HepG2 (cell line): ENCODE results near the gene CA12. TPM values are rescaled to one million over a fixed set of nuclear protein-coding genes. Genes with fewer than 3 reads are reported as not detected.

Experiments
- ATAC-seq: fragments of 200-7000 bp; cut with Tn5 transposase; 3 replicates; pipeline ENCODE4 v1.9.1; 2020; ENCODE audit warnings: mild to moderate bottlenecking, moderate library complexity
- BruUV-seq: library from RNA; stranded (reverse); fragments of 400-500 nt; replicated peaks from 2 replicates; lab custom pipeline; 2021; lab: Mats Ljungman, UMichigan
- CTCF ChIA-PET: fragments of 300-600 bp; formaldehyde crosslinking; extraction: SDS; loops from one replicate; lab custom pipeline; 2021; ENCODE audit warnings: low total read pairs, inconsistent platforms, low intra/inter-chr PET ratio; lab: Yijun Ruan, JAX
- POLR2A ChIA-PET: fragments of 350-600 bp; sonication (Branson Sonifier 250); formaldehyde crosslinking; loops from one replicate; lab custom pipeline; 2020; ENCODE audit warnings: antibody characterized with exemption, inconsistent platforms; lab: Yijun Ruan, JAX
- DNase-seq: peaks from one replicate; pipeline ENCODE4 v3.0.0-alpha.2; 2015; ENCODE audit warnings: low spot score
- FAIRE-seq: peaks from 3 replicates; lab custom pipeline; 2011; peaks lifted over from hg19 to GRCh38; lab: Jason Lieb, UNC
- H2AFZ ChIP-seq: one replicate; pipeline ENCODE4 v1.6.1; 2011; ENCODE audit warnings: low read length, inconsistent platforms
- H3K27ac ChIP-seq: fragments of 300-600 bp; 3 replicates; pipeline ENCODE4 v1.8.0; 2011; ENCODE audit warnings: mixed run types, mild to moderate bottlenecking, mixed read lengths, low read length, inconsistent platforms; ENCODE audit not compliant: insufficient read depth; ENCODE audit errors: extremely low read length
- H3K27me3 ChIP-seq, 2 experiments: fragments of 200-600 bp in 1 of 2; 2 replicates in 1 of 2; 3 replicates in 1 of 2; pipeline versions ENCODE4 v1.6.0 to v1.8.0; 2011; ENCODE audit warnings: low read length in 2 of 2, mild to moderate bottlenecking in 2 of 2, moderate library complexity in 2 of 2, inconsistent platforms in 1 of 2; ENCODE audit not compliant: insufficient read depth in 2 of 2, control insufficient read depth in 1 of 2
- H3K36me3 ChIP-seq, 2 experiments: fragments of 200-600 bp in 1 of 2; replicated peaks in 1 of 2; 2 replicates in 1 of 2; 3 replicates in 1 of 2; pipeline versions ENCODE4 v1.5.1 to v1.8.0; 2011; ENCODE audit warnings: low read length in 2 of 2, inconsistent platforms in 1 of 2; ENCODE audit not compliant: insufficient read depth in 2 of 2, control insufficient read depth in 1 of 2
- H3K4me1 ChIP-seq: 2 replicates; pipeline ENCODE4 v1.5.1; 2012; ENCODE audit warnings: low read length, inconsistent platforms; ENCODE audit not compliant: insufficient read depth
- H3K4me2 ChIP-seq: 2 replicates; pipeline ENCODE4 v1.6.0; 2011; ENCODE audit warnings: low read depth, low read length, inconsistent platforms
- H3K4me3 ChIP-seq, 3 experiments: fragments of 200-600 bp in 1 of 3; sonication (generic), shearing (Covaris generic) in 1 of 3; replicated peaks in 1 of 3; 2 replicates each; pipeline ENCODE4 v1.5.1; 2011 to 2016; ENCODE audit warnings: low read length in 3 of 3, inconsistent platforms in 2 of 3, low read depth in 2 of 3, mild to moderate bottlenecking in 2 of 3, control low read depth in 1 of 3, mixed read lengths in 1 of 3; ENCODE audit not compliant: insufficient read depth in 1 of 3
- H3K79me2 ChIP-seq: one replicate; pipeline ENCODE4 v1.6.1; 2011; ENCODE audit warnings: low read length, inconsistent platforms; ENCODE audit not compliant: insufficient read depth
- H3K9ac ChIP-seq: 2 replicates; pipeline ENCODE4 v1.6.0; 2011; ENCODE audit warnings: mild to moderate bottlenecking, low read depth, low read length, inconsistent platforms; ENCODE audit not compliant: insufficient read depth
- H3K9me3 ChIP-seq: 2 replicates; pipeline ENCODE4 v1.5.1; 2012; ENCODE audit warnings: mild to moderate bottlenecking, low read length
- H4K20me1 ChIP-seq: 2 replicates; pipeline ENCODE4 v1.6.0; 2011; ENCODE audit warnings: inconsistent platforms, mild to moderate bottlenecking, low read length, moderate library complexity; ENCODE audit not compliant: insufficient read depth
- NFE2L2 ChIP-seq: fragments of 150-350 bp; IDR thresholded peaks from 2 replicates; pipeline ENCODE4 v1.6.1; 2014; ENCODE audit warnings: low read length
- PLSCR1 ChIP-seq: sonication (generic); formaldehyde crosslinking; IDR thresholded peaks from 2 replicates; pipeline ENCODE4 v1.5.0; 2020; ENCODE audit warnings: missing genetic modification reagents, mild to moderate bottlenecking, borderline replicate concordance
- SATB2 ChIP-seq: sonication (generic); formaldehyde crosslinking; IDR thresholded peaks from 2 replicates; pipeline ENCODE4 v1.5.0; 2020; ENCODE audit warnings: missing genetic modification reagents
- ZNF318 ChIP-seq: sonication (generic); formaldehyde crosslinking; IDR thresholded peaks from 2 replicates; pipeline ENCODE4 v1.4.0; 2020; ENCODE audit warnings: mild to moderate bottlenecking, missing genetic modification reagents
- ZNF660 ChIP-seq: sonication (generic); formaldehyde crosslinking; IDR thresholded peaks from 2 replicates; pipeline ENCODE4 v1.5.1; 2020; ENCODE audit warnings: mild to moderate bottlenecking, low read depth, missing genetic modification reagents, borderline replicate concordance
- ZNF737 ChIP-seq: sonication (generic); formaldehyde crosslinking; IDR thresholded peaks from 2 replicates; pipeline ENCODE4 v1.5.0; 2020; ENCODE audit warnings: missing genetic modification reagents, mild to moderate bottlenecking, borderline replicate concordance
- WGBS: methylation state at CpG from one replicate; pipeline ENCODE4 v1.1.6; 2017; ENCODE audit warnings: low lambda C conversion rate; 5-methylcytosine and 5-hydroxymethylcytosine counted together
- in situ Hi-C: cut with HindIII; loops from 2 replicates; pipeline ENCODE4 v1.10.0; 2017; ENCODE audit warnings: low pct_unique_long_range_greater_than_20kb; ENCODE audit not compliant: extremely low pct_ligation_motif_present
- intact Hi-C: fragments of 100-400 bp; cut with micrococcal nuclease; formaldehyde crosslinking; loops from one replicate; pipeline ENCODE4 v1.10.0; 2022; ENCODE audit not compliant: unreplicated experiment
- polyA plus RNA-seq, 8 experiments: library from polyadenylated mRNA; depleted of rRNA in 3 of 8; stranded (reverse) in 7 of 8; unstranded in 1 of 8; fragments of >200 nt; fragmentation: Illumina TruSeq in 4 of 8; extraction: Trizol in 4 of 8; gene quantifications; 2 replicates each; pipeline versions ENCODE4 v1.2.1 to v1.2.3, GENCODE V29; 2011 to 2016; ENCODE audit warnings: low read depth in 4 of 8, missing spikeins in 1 of 8, mixed read lengths in 1 of 8; ENCODE audit not compliant: insufficient read depth in 1 of 8
- total RNA-seq, 5 experiments: library from RNA; depleted of rRNA; stranded (reverse); fragments of >200 nt; fragmentation: Illumina TruSeq; extraction: Trizol; gene quantifications; 2 replicates each; pipeline ENCODE4 v1.2.3, GENCODE V29; 2016; ENCODE audit warnings: low read depth in 1 of 5

The CA12 gene
- total and polyA plus RNA-seq, 2 of the 13 experiments (the other 11 are each of a cell fraction or from before 2014, with no cell fraction given), result 0.07 to 0.20 TPM

DNA sequence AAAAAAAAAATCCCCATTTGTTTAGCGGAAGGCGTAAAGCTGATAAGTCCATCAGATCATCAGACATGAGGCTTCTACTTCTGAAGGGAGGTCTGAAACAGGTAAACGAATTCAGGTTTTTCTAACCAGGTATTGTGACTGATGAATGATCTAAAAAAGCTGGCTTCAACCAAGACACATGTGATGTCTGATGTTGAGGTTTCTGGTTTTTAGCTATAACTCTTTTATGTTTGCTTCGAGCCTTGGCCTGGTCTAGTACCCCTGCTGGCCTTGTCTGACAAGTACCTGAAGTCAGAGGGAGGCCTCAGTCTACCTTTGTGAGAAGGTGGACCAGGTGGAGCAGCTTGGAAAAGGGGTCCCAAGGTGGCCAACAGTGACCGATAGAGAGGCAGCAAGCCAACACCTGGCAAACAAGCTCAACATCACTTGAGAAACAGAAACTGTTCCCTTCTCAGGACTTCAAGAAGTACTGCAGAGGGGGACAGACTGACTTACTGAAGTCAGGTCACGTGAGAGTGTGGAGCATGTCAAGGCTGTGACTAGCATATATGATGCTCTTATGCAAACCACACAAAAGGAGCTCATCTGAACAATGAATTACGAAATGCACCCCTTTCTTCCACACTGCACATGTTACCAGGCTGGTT is 33.0 kb upstream of the CA12 start:
- no peaks in the 10 kb centered on the region for H3K36me3 ChIP-seq
- intact Hi-C loops, result no loop called here
- 53% methylated on average over 7 of the region's 7 CpGs for WGBS
- peaks cover 4 to 5% of the 10 kb centered on the region in 2 experiments; a peak in 2 of 5 replicates for H3K27me3 ChIP-seq
- DNase-seq, result no peak
- no peaks in the 10 kb centered on the region for H3K79me2 ChIP-seq
- no peak overlapping the region for H3K9ac ChIP-seq
- no peaks in the 10 kb centered on the region for H4K20me1 ChIP-seq
- no peak overlapping the region for H3K4me3 ChIP-seq
- TF ChIP-seq ZNF660 (CRISPR knock-in tag), result no peak
- no peaks in the 10 kb centered on the region for H3K9me3 ChIP-seq
- H2AFZ ChIP-seq, result no peak overlapping the region
- no peaks in the 10 kb centered on the region for H3K4me1 ChIP-seq
- ChIA-PET CTCF (no interaction called here), POLR2A (no interaction called here)
- ATAC-seq, result no peak
- in situ Hi-C loops, result loop anchor here (25.0 kb wide), 2 partner anchors 252 to 627 kb away; partner anchors contain the start of gene RPS27L
- FAIRE-seq, result no peak
- H3K27ac ChIP-seq, result no peak overlapping the region
- BruUV-seq, result no TSS peak
- no peak overlapping the region for H3K4me2 ChIP-seq

GRCh38 chr15:63412551-63412950 is 30.9 kb upstream of the CA12 start:
- FAIRE-seq, result no peak
- in situ Hi-C loops, result loop anchor here (25.0 kb wide), 2 partner anchors 250 to 625 kb away; partner anchors contain the start of gene RPS27L
- TF ChIP-seq SATB2 (CRISPR knock-in tag) (no peak), NFE2L2 (no peak), ZNF737 (no peak), PLSCR1 (CRISPR knock-in tag) (no peak), ZNF318 (CRISPR knock-in tag) (no peak)

More at GRCh38 chr15:63412551-63412950, 30.9 kb upstream of the CA12 start:
- Histone ChIP-seq H3K27me3 (peaks cover 4 to 15% of the 10 kb centered on the region in 2 experiments; a peak in 2 of 5 replicates), H3K4me3 (no peak overlapping the region), H3K4me2 (no peak overlapping the region), H2AFZ (no peak overlapping the region), H3K36me3 (no peaks in the 10 kb centered on the region), H3K79me2 (no peaks in the 10 kb centered on the region), H3K27ac (no peak overlapping the region), H3K4me1 (no peaks in the 10 kb centered on the region), H3K9ac (no peak overlapping the region), H4K20me1 (no peaks in the 10 kb centered on the region), H3K9me3 (no peaks in the 10 kb centered on the region)
- ChIA-PET CTCF (no interaction called here), POLR2A (no interaction called here)
- BruUV-seq, result no TSS peak
- ATAC-seq (no peak), DNase-seq (no peak)
- 48% methylated on average over 7 of the region's 7 CpGs for WGBS
- intact Hi-C loops, result no loop called here
